Spleen (tissue), 7 donors: Measurements from ENCODE around the gene LMBR1.

Experiments used
- CTCF ChIP-seq, 11 experiments: fragments of 200-600 bp in 7 of 11; fragments of 450-650 bp in 4 of 11; sonication (generic) in 4 of 11; IDR thresholded peaks in 8 of 11; conservative IDR thresholded peaks in 3 of 11; 1 replicate in 7 of 11; 2 replicates in 4 of 11; pipeline versions ENCODE4 v1.4.0 to v1.8.0; 2016 to 2021; ENCODE audit warnings: antibody characterized with exemption in 11 of 11, inconsistent platforms in 4 of 11, mild to moderate bottlenecking in 1 of 11
- POLR2A ChIP-seq, 3 donors: fragments of 450-650 bp; IDR thresholded peaks; one replicate each; pipeline ENCODE4 v1.5.1; 2017; ENCODE audit warnings: antibody characterized with exemption in 3 of 3, mild to moderate bottlenecking in 1 of 3
- POLR2AphosphoS5 ChIP-seq, 3 donors: sonication (generic); formaldehyde crosslinking; IDR thresholded peaks; one replicate each; pipeline ENCODE4 v1.5.1; 2017; ENCODE audit warnings: antibody characterized with exemption in 3 of 3
- donor health status: DM: no; HTN: no; CAD: no; lungs with moderate emphysema.
- donor health status: DM: no; HTN: no; CAD: no.
- donor health status: DM: no; HTN: no; CAD: no.

GRCh38 chr7:156669035-156669828, 223.8 kb downstream of the LMBR1 start:
- TF ChIP-seq CTCF (IDR thresholded peaks at IDR 0.05 in 8 of 11, conservative IDR thresholded peaks at IDR 0.05 in 3 of 11) (no peak), POLR2A (IDR thresholded peaks at IDR 0.05) (no peak), POLR2AphosphoS5 (IDR thresholded peaks at IDR 0.05) (peak in 1 of 3 donors; percentile 25)
